Measurements from ENCODE around the gene AP3D1. TPM values are rescaled to one million over a fixed set of nuclear protein-coding genes. Genes with fewer than 3 reads are reported as not detected.
A peak's percentile ranks its signal among the peaks of the same experiment; 100 is the strongest.

Gene AP3D1
- total RNA-seq, 1 experiment from 2014 or later, result 75.5 TPM

- Histone ChIP-seq H3K27ac (peak overlapping the region; percentile 64), H2AFZ (no peak overlapping the region), H3K36me3 (ENCODE audit: low read depth) (no peaks in the 10 kb centered on the region), H3K4me2 (peak overlapping the region; percentile 73), H3K4me3 (0 out of 2 replicates have a peak overlapping the region, but pooled peaks have one; percentile 31), H3K27me3 (ENCODE audit: insufficient read depth, low read depth) (no peaks in the 10 kb centered on the region), H3K4me1 (replicated peaks; ENCODE audit: insufficient read depth) (peaks cover 24% of the 10 kb centered on the region), H3K9me3 (ENCODE audit: insufficient read depth, low read depth) (no peaks in the 10 kb centered on the region), H3F3A (ENCODE audit: insufficient read depth, low read depth) (peaks cover 15% of the 10 kb centered on the region; the same call in 1 of the 2 replicates), H4K20me1 (ENCODE audit: insufficient read depth) (peaks cover 23% of the 10 kb centered on the region), H3K9me2 (ENCODE audit: insufficient read depth) (no peaks in the 10 kb centered on the region), H3K79me2 (ENCODE audit: low read depth) (peaks cover 88% of the 10 kb centered on the region)
- DNase-seq, result peak; percentile 95 to 96
- intact Hi-C loops (cut with micrococcal nuclease; ENCODE audit: unreplicated experiment), result no loop called here
- ChIA-PET POLR2A (ENCODE audit: unreplicated experiment) (no interaction called here), CTCF (interaction anchor here (0.6 kb wide), 1 partner anchor 14 kb away, joined by 3 read pairs; no protein-coding TSS in a partner anchor)
- no peak for TF ChIP-seq CTCF (conservative IDR thresholded peaks at IDR 0.05)
- TF ChIP-seq EZH2 (IDR thresholded peaks at IDR 0.05; ENCODE audit: low read depth), result no peak
- BruUV-seq (replicated peaks), result TSS peak; percentile 96
These were observed 17.5 kb upstream of the AP3D1 start for GRCh38 chr19:2168619-2169424.

- Histone ChIP-seq H3K9me2 (ENCODE audit: insufficient read depth) (no peaks in the 10 kb centered on the region), H3F3A (ENCODE audit: insufficient read depth, low read depth) (peaks cover 18% of the 10 kb centered on the region; the same call in 1 of the 2 replicates), H3K27ac (peak overlapping the region; percentile 54), H2AFZ (no peak overlapping the region), H3K4me1 (replicated peaks; ENCODE audit: insufficient read depth) (peaks cover 24% of the 10 kb centered on the region), H3K4me2 (peak overlapping the region; percentile 15; the same call in 1 of the 2 replicates), H3K9me3 (ENCODE audit: insufficient read depth, low read depth) (no peaks in the 10 kb centered on the region), H4K20me1 (ENCODE audit: insufficient read depth) (peaks cover 19% of the 10 kb centered on the region), H3K36me3 (ENCODE audit: low read depth) (no peaks in the 10 kb centered on the region), H3K27me3 (ENCODE audit: insufficient read depth, low read depth) (no peaks in the 10 kb centered on the region), H3K4me3 (no peak overlapping the region), H3K79me2 (ENCODE audit: low read depth) (peaks cover 81% of the 10 kb centered on the region)
- TF ChIP-seq CTCF (conservative IDR thresholded peaks at IDR 0.05), result no peak
- TF ChIP-seq EZH2 (IDR thresholded peaks at IDR 0.05; ENCODE audit: low read depth), result no peak
- ChIA-PET CTCF (no interaction called here), POLR2A (ENCODE audit: unreplicated experiment) (no interaction called here)
- no peak for DNase-seq
- BruUV-seq (replicated peaks), result no TSS peak
- intact Hi-C loops (cut with micrococcal nuclease; ENCODE audit: unreplicated experiment), result no loop called here
These were observed 16.7 kb upstream of the AP3D1 start for GRCh38 chr19:2167896-2168618.

- peaks cover 32% of the 10 kb centered on the region for H3K4me1 ChIP-seq (replicated peaks; ENCODE audit: insufficient read depth)
- no peak overlapping the region for H2AFZ ChIP-seq
- intact Hi-C loops (cut with micrococcal nuclease; ENCODE audit: unreplicated experiment), result no loop called here
- no peaks in the 10 kb centered on the region for H3K27me3 ChIP-seq (ENCODE audit: insufficient read depth, low read depth)
- CTCF ChIA-PET, result no interaction called here
- no peaks in the 10 kb centered on the region for H3K9me3 ChIP-seq (ENCODE audit: insufficient read depth, low read depth)
- H3K36me3 ChIP-seq (ENCODE audit: low read depth), result no peaks in the 10 kb centered on the region
- peaks cover 19% of the 10 kb centered on the region for H4K20me1 ChIP-seq (ENCODE audit: insufficient read depth)
- TSS peak; percentile 9 for BruUV-seq (replicated peaks)
- H3K9me2 ChIP-seq (ENCODE audit: insufficient read depth), result no peaks in the 10 kb centered on the region
- no peak overlapping the region for H3K4me2 ChIP-seq
- DNase-seq, result peak in 1 of 2 experiments; percentile 34
- H3K79me2 ChIP-seq (ENCODE audit: low read depth), result peaks cover 71% of the 10 kb centered on the region
- H3K27ac ChIP-seq, result no peak overlapping the region
- POLR2A ChIA-PET (ENCODE audit: unreplicated experiment), result no interaction called here
- no peak overlapping the region for H3K4me3 ChIP-seq
- TF ChIP-seq EZH2 (IDR thresholded peaks at IDR 0.05; ENCODE audit: low read depth), result no peak
- TF ChIP-seq CTCF (conservative IDR thresholded peaks at IDR 0.05), result no peak
- peaks cover 25% of the 10 kb centered on the region; the same call in 1 of the 2 replicates for H3F3A ChIP-seq (ENCODE audit: insufficient read depth, low read depth)
These were observed 15.7 kb upstream of the AP3D1 start for GRCh38 chr19:2166741-2167738.

All from PC-9 (cell line).